ENCODE data around the gene OR52D1.

The OR52D1 gene

GRCh38 chr11:5488385-5488784, at the start of gene OR52D1:
OR52D1 (plus strand) TSS chr11:5488685; CDS start chr11:5488707, 22 bp downstream.
- no peak for DNase-seq

GRCh38 chr11:5441414-5441813, 47.1 kb upstream of the OR52D1 start, which contains the start of gene OR51I1:
OR51I1 (minus strand) TSS chr11:5441514; CDS start chr11:5441514, 0 bp downstream.
- no peak for DNase-seq

- no peak for DNase-seq
Measured at GRCh38 chr11:5443835-5444393, 44.6 kb upstream of the OR52D1 start.

GRCh38 chr11:5449023-5449422, 39.5 kb upstream of the OR52D1 start, which contains the start of gene OR51I2:
OR51I2 (plus strand) TSS chr11:5449323; CDS start chr11:5453489, 4,166 bp downstream.
- no peak for DNase-seq

- no peak for DNase-seq
Measured at GRCh38 chr11:5449432-5449831, 39.1 kb upstream of the OR52D1 start.

GRCh38 chr11:5460983-5461621, 27.4 kb upstream of the OR52D1 start:
- no peak for DNase-seq

- no peak for DNase-seq
Measured at GRCh38 chr11:5467527-5467926, 21.0 kb upstream of the OR52D1 start.

GRCh38 chr11:5473921-5474320, 14.6 kb upstream of the OR52D1 start:
- no peak for DNase-seq

GRCh38 chr11:5476186-5476819, 12.2 kb upstream of the OR52D1 start:
- DNase-seq, result no peak

GRCh38 chr11:5486003-5486402, 2.5 kb upstream of the OR52D1 start:
- no peak for DNase-seq

- no peak for DNase-seq
Measured at GRCh38 chr11:5486421-5486820, 2.1 kb upstream of the OR52D1 start.

- DNase-seq, result no peak
Measured at GRCh38 chr11:5488798-5489399, 414 bp downstream of the OR52D1 start.

GRCh38 chr11:5489576-5490357, 1.3 kb downstream of the OR52D1 start:
- DNase-seq, result no peak

- no peak for DNase-seq
Measured at GRCh38 chr11:5499671-5500070, 11.2 kb downstream of the OR52D1 start.

GRCh38 chr11:5500393-5500801, 11.9 kb downstream of the OR52D1 start:
- DNase-seq, result no peak

- DNase-seq, result no peak
Measured at GRCh38 chr11:5504403-5504921, 16.0 kb downstream of the OR52D1 start.

- DNase-seq, result no peak
Measured at GRCh38 chr11:5505363-5506048, 17.0 kb downstream of the OR52D1 start.

GRCh38 chr11:5507177-5507932, 18.9 kb downstream of the OR52D1 start:
- DNase-seq, result no peak

GRCh38 chr11:5507933-5508305, 19.4 kb downstream of the OR52D1 start:
- no peak for DNase-seq

GRCh38 chr11:5508605-5509004, 20.1 kb downstream of the OR52D1 start:
- no peak for DNase-seq

- DNase-seq, result no peak
Measured at GRCh38 chr11:5509803-5510202, 21.3 kb downstream of the OR52D1 start, which contains the start of gene UBQLN3. UBQLN3 (minus strand) TSS chr11:5509957; CDS start chr11:5509558, 399 bp downstream.
